GM19238 (cell line): Measurements from ENCODE around the gene CIITA.
"Not testable (repeated sequence)": the region's sequence is repeated elsewhere in the genome, so short reads cannot be mapped to it uniquely, and the experiment has no call there.

Source experiments
- DNase-seq: peaks from one replicate; pipeline ENCODE4 v3.0.0; 2011; ENCODE audit warnings: low spot score; ENCODE audit not compliant: insufficient read length

CIITA gene

GRCh38 chr16:10876799-10877341 is at the start of gene CIITA:
CIITA (plus strand) TSS chr16:10877202; CDS start chr16:10877331, 129 bp downstream.
- DNase-seq, result peak; percentile 59

GRCh38 chr16:10827691-10828341 is 49.2 kb upstream of the CIITA start:
- no peak for DNase-seq

- no peak for DNase-seq
Measured at GRCh38 chr16:10828851-10829366, 48.1 kb upstream of the CIITA start.

GRCh38 chr16:10829390-10830098 is 47.5 kb upstream of the CIITA start:
- DNase-seq, result not testable (repeated sequence)

- DNase-seq, result not testable (repeated sequence)
Measured at GRCh38 chr16:10830240-10830639, 46.8 kb upstream of the CIITA start.

- DNase-seq, result no peak
Measured at GRCh38 chr16:10831894-10832886, 44.8 kb upstream of the CIITA start.

GRCh38 chr16:10833271-10833670 is 43.7 kb upstream of the CIITA start:
- no peak for DNase-seq

GRCh38 chr16:10834130-10834529 is 42.9 kb upstream of the CIITA start:
- DNase-seq, result no peak

- DNase-seq, result no peak
Measured at GRCh38 chr16:10834766-10835165, 42.2 kb upstream of the CIITA start.

GRCh38 chr16:10835281-10835931 is 41.6 kb upstream of the CIITA start:
- DNase-seq, result peak; percentile 39

- no peak for DNase-seq
Measured at GRCh38 chr16:10836174-10836853, 40.7 kb upstream of the CIITA start.

- no peak for DNase-seq
Measured at GRCh38 chr16:10838621-10839278, 38.3 kb upstream of the CIITA start.

GRCh38 chr16:10839279-10839666 is 37.7 kb upstream of the CIITA start:
- no peak for DNase-seq

GRCh38 chr16:10840703-10841102 is 36.3 kb upstream of the CIITA start:
- DNase-seq, result no peak

- no peak for DNase-seq
Measured at GRCh38 chr16:10846213-10846998, 30.6 kb upstream of the CIITA start.

- no peak for DNase-seq
Measured at GRCh38 chr16:10847176-10847575, 29.8 kb upstream of the CIITA start.

- no peak for DNase-seq
Measured at GRCh38 chr16:10849736-10850477, 27.1 kb upstream of the CIITA start.

GRCh38 chr16:10850478-10850850 is 26.5 kb upstream of the CIITA start:
- no peak for DNase-seq
